ENCODE data around the gene CCDC170.

The CCDC170 gene

GRCh38 chr6:151618717-151619116 is 124.9 kb downstream of the CCDC170 start:
- no peak for DNase-seq (ENCODE audit: low read depth)

- no peak for DNase-seq (ENCODE audit: low read depth)
Measured at GRCh38 chr6:151620179-151620578, 126.4 kb downstream of the CCDC170 start.

GRCh38 chr6:151624071-151624470 is 130.3 kb downstream of the CCDC170 start:
- no peak for DNase-seq (ENCODE audit: low read depth)

- no peak for DNase-seq (ENCODE audit: low read depth)
Measured at GRCh38 chr6:151624481-151624880, 130.7 kb downstream of the CCDC170 start.

GRCh38 chr6:151624900-151625536 is 131.2 kb downstream of the CCDC170 start:
- DNase-seq (ENCODE audit: low read depth), result no peak

GRCh38 chr6:151627689-151628444 is 134.1 kb downstream of the CCDC170 start:
- no peak for DNase-seq (ENCODE audit: low read depth)

GRCh38 chr6:151629791-151630190 is 136.0 kb downstream of the CCDC170 start:
- no peak for DNase-seq (ENCODE audit: low read depth)

GRCh38 chr6:151630387-151630786 is 136.6 kb downstream of the CCDC170 start:
- no peak for DNase-seq (ENCODE audit: low read depth)

GRCh38 chr6:151630991-151631655 is 137.3 kb downstream of the CCDC170 start:
- DNase-seq (ENCODE audit: low read depth), result no peak

GRCh38 chr6:151632415-151632987 is 138.7 kb downstream of the CCDC170 start:
- DNase-seq (ENCODE audit: low read depth), result no peak

- DNase-seq (ENCODE audit: low read depth), result no peak
Measured at GRCh38 chr6:151633526-151634335, 139.9 kb downstream of the CCDC170 start.

- no peak for DNase-seq (ENCODE audit: low read depth)
Measured at GRCh38 chr6:151634336-151634720, 140.5 kb downstream of the CCDC170 start.

GRCh38 chr6:151635741-151636140 is 141.9 kb downstream of the CCDC170 start:
- DNase-seq (ENCODE audit: low read depth), result no peak

- no peak for DNase-seq (ENCODE audit: low read depth)
Measured at GRCh38 chr6:151637814-151638213, 144.0 kb downstream of the CCDC170 start.

GRCh38 chr6:151639750-151640149 is 145.9 kb downstream of the CCDC170 start:
- no peak for DNase-seq (ENCODE audit: low read depth)

- DNase-seq (ENCODE audit: low read depth), result no peak
Measured at GRCh38 chr6:151641028-151641427, 147.2 kb downstream of the CCDC170 start.

- DNase-seq (ENCODE audit: low read depth), result no peak
Measured at GRCh38 chr6:151647976-151648639, 154.3 kb downstream of the CCDC170 start.

- no peak for DNase-seq (ENCODE audit: low read depth)
Measured at GRCh38 chr6:151649835-151650234, 156.0 kb downstream of the CCDC170 start.

- DNase-seq (ENCODE audit: low read depth), result no peak
Measured at GRCh38 chr6:151651639-151652038, 157.8 kb downstream of the CCDC170 start.

- no peak for DNase-seq (ENCODE audit: low read depth)
Measured at GRCh38 chr6:151652325-151652724, 158.5 kb downstream of the CCDC170 start.

- DNase-seq (ENCODE audit: low read depth), result no peak
Measured at GRCh38 chr6:151655099-151655498, 161.3 kb downstream of the CCDC170 start.
